Cortex of kidney (tissue), 1 donor: ENCODE results near the gene LCOR.
"Not testable (repeated sequence)": the region's sequence is repeated elsewhere in the genome, so short reads cannot be mapped to it uniquely, and the experiment has no call there.

Experiments
- DNase-seq: peaks from one replicate; lab custom pipeline; 2025; lab: John Stamatoyannopoulos, UW

Gene LCOR

DNA sequence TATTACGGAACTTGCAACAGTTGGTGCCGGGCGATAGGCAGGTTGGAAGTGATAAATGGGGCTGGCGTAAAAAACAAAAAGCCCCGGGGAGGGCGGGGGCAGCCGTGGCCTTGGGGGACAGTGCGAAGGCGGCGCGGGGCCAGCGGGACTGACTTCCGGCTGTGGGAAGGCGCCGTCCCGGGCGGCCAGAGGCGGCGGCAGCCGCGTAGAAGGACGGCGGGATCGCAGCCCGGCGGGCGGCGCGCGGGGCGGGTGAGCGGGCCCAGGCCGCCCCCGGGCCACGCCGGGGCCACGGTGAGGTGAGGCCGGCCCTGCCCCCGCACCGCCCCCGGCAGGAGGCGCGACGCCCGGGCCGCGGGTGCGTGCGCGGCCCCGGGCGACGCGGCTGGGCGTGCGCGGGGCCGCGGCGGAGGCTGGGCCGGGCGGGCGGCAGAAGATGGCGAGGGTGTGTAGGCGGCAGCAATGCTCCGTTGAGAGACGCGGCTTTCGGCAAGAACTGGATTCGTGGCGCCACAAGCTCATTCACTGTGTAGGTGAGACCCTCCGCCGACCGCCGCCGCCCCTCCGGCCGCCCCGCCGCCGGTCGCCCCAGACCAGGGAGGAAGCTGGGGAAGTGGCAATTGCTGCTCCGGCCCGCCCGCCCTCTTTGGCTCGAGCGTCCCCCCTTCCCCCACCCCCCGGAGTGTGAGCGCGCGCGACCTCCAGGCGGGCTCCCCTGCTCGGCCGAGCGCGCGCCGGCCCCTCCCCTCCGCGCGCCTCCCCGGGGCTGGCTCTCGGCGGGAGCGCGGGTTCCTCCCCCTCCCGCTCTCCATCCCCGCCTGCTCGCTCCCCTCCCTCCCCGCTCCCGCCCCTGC, at the start of gene LCOR:
Gene LCOR, plus strand, starts transcription at position 432 of the 854 bp plus-strand sequence. CDS start 116,760 bp downstream, outside the sequence.
- no peak for DNase-seq

DNA sequence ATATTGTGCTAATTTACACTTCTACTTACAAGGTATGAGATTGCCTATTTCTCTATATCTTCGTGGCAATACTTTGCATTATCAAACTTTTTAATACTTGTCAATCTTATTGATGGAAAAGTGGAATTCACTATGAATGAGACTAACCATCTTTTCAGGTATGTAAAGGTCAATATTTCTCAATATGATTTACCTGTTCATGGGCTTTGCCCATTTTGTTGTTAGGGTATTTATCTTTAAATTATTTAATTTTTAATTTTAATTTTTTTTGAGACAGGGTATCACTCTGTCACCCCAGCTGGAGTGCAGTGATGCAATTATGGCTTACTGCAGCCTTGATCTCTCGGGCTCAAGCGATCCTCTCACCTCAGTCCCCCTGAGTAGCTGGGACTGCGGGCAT, 47.8 kb upstream of the LCOR start:
- no peak for DNase-seq

DNA sequence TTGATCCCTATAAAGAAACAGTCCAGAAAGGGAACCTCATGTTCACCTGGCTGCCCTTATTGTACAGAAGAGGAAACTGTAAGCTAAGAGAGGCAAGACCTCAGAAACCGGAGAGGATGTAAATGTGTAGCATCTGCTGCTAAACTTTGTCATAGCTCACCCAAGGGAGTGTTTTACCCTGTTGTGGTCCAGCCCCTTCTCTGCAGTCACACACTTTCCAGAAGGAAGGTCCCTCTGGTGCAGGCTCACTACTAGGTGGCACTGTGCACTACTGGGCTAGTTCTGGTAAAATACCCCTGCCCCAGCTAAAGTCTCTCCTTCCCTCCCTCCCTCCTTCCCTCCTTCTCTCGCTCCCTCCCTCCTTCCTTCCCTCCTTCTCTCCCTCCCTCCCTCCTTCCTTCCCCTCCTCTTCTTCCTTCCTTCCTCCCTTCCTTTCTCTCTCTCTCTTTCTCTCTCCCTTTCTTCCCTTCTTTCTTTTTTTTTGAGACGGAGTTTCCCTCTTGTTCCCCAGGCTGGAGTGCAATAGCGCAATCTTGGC, 42.5 kb upstream of the LCOR start:
- no peak for DNase-seq

DNA sequence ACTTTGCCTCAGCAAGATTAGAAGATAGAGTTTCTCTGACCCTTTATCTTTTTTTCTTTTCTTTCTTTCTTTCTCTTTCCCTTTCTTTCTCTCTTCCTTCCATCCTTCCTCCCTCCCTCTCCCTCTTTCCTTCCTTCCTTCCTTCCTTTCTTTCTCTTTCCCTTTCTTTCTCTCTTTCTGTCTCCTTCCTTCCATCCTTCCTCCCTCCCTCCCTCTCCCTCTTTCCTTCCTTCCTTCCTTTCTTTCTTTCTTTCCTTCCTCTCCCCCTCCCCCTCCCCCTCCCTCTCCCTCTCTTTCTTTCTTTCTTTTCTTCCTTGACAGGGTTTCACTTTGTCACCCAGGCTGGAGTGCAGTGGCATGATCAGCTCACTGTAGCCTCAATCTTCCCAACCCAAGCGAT, 40.2 kb upstream of the LCOR start:
- DNase-seq: no peak

DNA sequence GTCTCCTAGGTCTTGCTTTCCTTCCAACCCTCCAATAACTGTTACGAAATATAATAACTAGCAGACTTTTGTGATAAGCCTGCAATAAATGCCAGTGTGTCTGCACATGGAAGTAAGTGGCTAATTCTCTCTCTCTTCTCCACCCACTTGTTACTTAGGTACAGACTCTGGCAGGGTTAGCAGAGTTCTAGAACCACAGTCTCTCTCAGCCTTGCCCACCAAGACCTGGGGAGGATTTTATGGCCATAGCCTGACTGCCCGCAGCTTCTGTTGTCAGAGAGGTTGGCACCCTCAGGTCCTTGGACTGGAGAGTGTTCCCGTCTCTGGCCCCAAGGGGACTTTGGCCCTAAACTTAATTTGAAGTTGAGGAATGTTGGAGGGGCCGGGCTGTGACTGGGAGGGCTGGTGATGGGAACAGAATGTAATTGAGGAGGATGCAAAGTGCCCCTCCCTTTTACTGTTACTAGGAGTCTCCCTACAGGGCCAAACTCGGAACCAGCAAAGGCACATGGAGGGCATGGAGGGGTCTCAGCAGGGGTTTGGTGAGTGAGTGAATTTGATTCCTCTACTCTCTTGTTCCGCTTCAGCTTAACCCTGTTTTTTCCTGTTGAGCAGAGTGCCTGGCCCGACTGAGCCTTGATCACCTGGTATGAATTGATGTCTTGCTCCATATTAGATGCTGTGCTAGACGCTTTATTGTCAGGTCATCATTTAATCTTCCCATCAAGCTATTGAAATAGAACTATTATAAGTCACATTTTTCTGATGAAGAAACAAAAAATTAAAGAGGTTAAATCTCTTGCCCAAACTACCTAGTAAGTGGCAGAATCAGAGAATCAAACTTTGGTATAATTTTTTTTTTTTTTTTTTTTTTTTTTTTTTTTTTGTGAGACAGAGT, 37.0 kb upstream of the LCOR start:
- DNase-seq: no peak

DNA sequence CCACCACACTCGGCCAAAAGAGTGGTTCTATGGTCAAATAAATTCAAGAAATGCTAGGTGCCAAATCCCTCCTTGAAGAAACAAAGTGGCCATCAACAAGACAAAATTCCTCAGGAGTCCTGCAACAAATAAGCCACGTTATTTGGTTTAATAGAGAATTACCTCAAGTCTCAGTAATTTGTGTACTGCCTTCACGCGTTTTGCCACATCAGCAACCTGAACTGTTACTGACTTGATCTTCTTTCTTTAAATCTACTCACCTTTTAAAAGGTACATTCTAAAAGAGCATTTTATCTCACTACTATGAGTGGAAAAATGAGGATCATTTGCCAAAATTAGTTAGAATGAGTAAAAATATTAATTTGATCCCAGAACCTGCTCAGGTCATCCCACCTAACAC, 34.6 kb upstream of the LCOR start:
- no peak for DNase-seq

DNA sequence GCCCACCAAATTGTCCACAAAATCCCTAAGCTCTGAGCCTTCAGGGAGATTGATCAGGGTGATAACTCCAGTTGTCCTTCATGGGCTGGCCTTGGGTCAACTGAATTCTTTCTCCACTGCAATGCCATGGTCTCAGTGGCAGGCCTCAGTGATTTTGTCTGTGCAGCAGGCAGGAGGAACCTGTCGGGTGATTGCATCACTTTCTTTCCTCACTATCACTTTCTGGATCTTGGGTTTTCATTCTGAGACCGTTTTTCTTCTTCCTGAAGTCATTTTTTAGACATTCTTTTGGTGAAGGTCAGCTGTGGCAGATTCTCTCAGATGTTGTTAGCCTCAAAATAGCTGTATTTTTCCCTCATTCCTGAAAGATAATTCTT, 28.8 kb upstream of the LCOR start:
- DNase-seq: no peak

DNA sequence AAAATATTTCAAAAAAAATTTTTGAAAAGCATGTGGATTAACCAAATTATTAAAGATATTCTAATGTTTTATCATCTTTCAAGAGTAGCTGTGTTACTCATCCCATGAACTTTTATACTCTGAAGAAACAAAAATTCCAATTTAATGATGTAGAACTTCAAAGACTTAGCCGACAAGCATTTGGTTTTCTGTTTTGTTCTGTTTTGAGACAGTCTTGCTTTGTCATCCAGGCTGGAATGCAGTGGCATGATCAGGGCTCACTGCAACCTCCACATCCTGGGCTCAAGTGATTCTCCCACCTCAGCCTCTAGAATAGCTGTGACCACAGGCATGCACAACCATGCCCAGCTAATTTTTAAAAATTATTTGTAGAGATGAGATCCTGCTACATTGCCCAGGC, 17.8 kb upstream of the LCOR start:
- DNase-seq: no peak

DNA sequence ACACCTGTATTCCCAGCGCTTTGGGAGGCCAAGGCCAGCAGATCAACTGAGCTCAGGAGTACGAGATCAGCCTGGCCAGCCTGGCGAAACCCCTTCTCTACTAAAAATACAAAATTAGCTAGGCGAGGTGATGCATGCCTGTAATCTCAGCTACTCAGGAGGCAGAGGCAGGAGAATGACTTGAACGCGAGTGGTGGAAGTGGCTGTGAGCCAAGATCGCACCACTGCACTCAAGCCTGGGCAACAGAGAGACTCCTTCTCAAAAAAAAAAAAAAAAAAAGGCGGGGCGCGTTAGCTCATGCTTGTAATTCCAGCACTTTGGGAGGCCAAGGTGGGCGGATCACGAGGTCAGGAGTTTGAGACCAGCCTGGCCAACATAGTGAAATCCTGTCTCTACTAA, 13.1 kb upstream of the LCOR start:
- DNase-seq: not testable (repeated sequence)

DNA sequence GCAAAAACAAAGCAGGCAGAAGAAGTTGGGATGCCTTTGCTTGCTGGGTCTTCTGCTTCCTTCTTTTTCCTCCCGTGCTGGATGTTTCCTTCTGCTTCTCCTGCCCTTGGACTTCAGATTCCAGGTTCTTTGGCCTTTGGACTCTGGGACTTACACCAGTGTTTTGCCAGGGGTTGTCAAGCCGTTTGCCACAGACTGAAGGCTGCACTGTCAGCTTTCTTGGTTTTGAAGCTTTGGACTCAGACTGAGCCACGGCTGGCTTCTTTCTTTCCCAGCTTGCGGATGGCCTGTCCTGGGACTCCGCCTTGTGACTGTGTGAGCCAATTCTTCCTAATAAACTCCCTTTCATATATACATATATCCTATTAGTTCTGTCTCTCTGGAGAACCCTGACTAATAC, 11.3 kb upstream of the LCOR start:
- no peak for DNase-seq

DNA sequence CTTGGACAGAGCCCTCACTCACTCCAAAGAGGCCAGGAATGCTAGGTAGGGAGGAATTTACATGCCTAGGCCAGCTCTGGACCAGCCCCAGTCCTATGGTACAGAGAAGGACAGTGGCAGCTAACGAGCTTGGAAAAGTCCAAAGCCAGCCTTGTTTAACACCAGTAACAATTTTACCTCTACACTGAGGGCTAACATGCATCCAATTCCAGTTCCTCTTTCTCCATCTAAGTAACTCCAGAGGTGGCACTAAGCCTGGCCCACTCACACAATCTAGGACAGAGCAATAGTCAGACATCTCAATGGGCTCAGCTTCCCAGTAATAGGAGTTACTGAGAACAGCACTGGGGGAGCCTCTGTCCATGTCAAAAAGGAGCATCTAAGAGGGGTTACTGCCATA, 5.7 kb upstream of the LCOR start:
- DNase-seq: no peak

DNA sequence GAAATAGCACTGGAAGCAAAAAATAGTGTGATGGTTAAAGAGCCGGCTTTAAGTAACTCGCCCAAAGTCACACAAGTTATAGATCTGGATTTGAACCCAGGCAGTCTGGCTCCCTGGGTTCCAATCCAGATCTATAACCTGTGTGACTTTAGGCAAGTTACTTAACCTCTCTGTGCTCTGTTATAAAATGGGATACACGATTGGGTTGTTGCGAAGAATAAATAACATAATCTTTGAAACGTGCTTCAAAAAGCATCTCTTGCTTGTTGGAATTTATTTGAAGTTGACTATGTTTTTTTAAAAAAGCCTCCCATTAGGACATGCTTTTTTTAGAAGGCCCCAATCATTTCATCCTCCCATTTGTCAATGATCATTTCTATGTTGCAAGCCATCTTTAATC, 3.5 kb upstream of the LCOR start:
- DNase-seq: no peak

DNA sequence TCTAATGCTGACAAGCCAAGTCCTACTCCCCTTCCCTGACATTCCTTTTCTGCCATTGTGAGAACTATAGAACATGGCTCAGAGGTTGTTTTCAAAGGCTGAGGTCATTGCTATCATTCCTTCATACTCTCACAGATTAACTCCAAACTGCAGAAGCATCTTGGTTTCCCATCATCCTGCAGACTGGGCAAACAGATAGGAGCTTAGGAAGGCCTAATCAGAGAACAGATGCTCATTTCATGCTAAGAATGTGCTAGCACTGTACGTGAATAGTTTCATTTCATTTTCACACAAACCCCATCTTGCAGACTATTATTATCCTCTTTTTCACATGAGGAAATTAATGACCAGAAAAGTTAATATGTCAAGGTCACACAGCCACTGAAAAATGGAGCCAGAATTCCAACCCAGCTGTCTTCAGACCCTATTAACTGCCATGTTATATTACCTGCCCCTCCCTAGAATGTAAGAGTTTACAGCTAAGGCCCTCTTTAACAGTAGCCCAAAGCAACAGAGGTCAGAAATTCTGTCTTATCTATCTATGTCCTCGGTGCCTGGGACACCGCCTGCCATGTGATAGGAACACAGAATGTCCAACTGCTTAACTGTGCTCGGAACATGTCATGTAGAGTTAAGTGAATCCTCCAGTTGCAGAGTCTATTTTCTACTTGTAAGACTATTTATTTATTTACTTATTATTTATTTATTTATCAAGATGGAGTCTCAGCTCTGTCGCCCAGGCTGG, 2.9 kb upstream of the LCOR start:
- DNase-seq: no peak

DNA sequence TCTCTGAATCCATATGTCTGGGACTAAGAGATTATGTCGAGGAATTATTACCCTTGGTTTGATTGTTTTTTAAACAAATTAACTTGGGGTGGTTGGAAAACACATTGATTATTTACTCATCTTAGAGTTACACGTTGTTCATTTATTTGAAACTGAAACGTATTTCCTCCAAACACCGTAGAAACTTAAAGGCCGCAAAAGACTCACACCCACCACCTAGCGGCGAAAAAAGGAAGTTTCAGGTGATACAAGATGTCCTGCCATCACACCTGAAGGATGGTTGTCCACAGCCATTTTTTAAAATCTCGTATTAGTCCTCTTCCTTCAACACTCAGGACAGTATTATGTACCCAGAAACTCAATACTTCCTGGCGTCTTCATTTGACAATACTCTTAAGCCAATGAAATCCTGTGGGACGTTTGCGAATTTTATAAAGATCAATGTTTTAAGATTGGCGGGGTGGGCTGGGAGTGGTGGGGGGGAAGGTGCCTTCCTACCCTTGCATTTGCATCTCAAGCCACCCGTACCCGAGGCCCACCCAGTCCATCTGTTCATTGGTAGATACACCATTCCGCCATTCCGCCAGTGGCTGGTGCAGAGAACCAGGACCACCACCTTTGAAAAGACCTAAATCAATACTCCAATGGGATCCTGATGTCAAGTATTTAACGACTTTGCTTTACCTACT, 1.4 kb upstream of the LCOR start:
- DNase-seq: no peak

DNA sequence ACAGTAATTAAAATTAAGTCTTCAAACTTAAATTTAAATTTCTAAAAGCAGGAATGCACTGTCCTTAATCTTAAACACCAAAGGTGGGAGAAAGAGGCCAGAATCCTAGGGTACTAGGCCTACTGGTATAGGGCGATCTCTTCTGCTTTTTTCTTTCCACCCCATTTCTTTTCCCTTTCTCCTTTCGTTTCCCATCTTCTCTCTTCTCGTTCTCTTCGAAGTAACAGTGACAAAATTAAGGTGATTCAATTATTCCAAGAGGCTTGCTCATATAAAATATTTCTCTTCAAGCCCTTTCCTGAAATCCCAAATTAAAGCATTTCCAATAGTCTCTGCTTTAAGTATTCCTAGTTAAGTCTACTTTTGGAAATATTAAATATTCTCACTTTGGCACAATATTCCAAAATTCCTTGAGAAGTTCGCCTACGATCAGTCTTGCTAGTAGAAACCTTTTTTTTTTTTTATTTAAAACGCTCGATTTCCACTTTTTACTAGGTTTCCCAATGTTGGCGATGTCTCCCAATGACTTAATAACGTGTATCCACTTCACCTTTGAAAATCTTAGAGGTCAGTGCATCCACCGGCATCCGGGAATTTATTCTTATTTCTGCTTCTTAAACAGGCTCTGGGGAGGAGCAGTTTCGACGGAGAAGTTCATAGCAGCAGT, 765 bp upstream of the LCOR start:
- no peak for DNase-seq

DNA sequence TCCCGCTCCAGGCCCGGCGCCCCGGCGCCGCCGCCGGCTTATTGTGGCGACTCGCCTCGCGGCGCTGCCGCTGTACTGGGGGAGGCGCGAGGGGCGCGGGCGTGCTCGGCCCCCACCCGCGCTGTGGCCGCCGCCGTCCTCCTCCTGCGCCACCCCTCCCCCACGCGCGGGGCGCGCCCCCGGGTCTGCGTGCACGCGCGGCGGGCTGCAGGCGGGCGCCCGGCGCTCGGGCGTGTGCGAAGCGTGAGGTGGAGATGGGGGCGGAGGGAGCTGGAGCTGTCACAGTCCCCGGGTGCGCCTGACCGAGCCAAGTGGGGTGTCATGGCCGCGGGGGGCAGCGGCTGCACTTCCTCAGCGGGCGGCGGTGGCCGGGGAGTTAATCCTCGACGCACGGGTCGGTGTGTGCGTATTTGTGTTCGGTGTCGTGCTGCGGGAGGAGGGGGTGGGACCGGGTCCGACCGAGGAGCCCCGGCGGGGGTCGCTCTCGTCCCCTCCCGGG, 672 bp downstream of the LCOR start:
- no peak for DNase-seq

DNA sequence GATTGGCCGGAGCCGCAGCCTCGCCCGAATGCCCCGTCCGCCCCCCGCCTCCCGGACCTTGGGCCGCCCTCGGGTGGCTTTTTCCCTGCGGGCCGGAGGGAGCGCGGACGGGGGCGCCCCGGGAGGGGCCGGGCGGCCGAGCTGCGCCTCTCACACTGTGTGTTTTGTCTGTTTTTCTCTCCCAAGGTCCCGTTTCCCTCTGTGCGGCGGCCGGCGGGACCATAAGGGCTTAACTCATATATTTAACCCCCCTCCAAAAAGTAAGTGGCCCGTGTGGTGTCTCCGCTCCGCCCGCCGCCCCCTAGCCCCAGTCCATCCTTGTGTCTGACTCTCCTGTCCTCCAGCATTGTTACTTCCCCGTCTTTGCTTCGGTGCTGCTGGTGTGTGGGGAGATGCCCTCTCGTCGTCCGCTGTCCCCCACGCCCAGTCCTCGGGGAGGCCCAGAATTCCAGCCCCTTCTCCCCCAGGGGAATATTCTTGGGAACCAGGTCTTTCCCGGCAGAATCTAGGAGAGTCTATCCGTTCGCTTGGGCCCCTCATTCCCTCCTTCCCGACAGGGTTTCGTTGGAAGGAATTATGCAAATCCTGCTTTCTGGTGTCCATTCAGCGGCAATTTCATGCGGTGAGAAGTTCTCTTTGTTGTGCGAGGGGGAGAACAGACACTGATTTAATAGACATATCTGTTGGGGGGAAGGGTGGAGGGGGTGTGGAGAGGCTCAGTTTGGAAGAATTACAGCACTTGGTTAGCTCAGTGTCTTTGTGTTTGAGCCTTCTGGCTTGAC, 1.3 kb downstream of the LCOR start:
- no peak for DNase-seq

DNA sequence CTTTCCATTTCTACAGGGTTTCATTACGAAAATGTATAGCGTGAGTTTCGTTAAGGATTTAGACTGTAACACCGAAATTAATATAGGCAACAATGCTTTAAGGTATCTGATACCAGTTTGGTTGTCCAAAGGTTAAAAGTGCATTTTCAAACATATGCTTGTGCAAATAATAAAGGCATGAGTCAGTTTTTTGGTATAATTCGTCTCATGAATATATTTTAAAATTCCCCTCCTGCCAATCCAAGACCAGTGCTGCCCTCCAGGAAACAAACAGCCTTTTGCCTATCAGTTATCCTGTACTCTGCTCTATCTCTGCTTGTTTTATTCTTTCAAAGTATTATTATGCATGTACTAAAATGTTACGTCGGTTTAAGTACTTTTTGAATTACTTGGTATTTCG, 2.0 kb downstream of the LCOR start:
- no peak for DNase-seq

DNA sequence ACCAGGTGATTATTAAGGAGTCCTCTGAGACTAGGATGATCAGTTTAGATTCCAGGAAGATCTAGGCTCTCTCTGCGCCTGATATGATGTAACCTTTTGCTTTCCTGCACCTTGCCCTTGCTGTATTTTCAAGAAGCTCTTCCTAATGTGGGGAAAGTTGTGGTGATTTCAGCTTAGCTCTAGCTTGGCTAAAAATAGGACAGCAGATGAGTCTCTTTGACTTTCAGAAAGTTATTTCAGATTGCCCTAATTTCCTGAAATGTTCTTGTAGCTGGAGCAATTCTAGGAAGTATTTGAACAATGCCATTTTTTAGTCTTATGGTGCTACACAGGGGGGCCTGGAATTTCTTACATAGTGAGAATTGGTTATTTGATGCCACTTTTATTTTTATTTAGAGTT, 3.8 kb downstream of the LCOR start:
- no peak for DNase-seq

DNA sequence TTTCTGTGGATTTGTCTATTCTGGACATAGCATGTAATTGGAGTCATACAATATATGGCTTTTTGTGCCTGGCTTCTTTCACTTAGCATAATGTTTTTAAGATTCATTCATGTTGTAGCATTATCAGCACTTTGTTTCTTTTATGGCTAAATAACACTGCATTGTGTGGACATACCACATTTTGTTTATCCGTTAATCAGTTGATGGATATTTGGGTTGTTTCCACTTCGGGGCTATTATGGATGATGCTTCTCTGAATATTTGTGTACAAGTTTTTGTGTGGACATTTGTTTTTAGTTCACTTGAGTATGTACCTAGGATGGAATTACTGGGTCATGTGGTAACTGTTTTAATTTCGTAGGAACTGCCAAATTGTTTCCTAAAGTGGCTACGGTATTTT, 6.4 kb downstream of the LCOR start:
- DNase-seq: no peak
